ENCODE results near the gene SMTN. TPM values are rescaled to one million over a fixed set of nuclear protein-coding genes. Genes with fewer than 3 reads are reported as not detected.
"Not testable (repeated sequence)": the region's sequence is repeated elsewhere in the genome, so short reads cannot be mapped to it uniquely, and the experiment has no call there.

SMTN gene
- total RNA-seq, 2 donors from 2014 or later: 35.5 to 50.1 TPM

DNA sequence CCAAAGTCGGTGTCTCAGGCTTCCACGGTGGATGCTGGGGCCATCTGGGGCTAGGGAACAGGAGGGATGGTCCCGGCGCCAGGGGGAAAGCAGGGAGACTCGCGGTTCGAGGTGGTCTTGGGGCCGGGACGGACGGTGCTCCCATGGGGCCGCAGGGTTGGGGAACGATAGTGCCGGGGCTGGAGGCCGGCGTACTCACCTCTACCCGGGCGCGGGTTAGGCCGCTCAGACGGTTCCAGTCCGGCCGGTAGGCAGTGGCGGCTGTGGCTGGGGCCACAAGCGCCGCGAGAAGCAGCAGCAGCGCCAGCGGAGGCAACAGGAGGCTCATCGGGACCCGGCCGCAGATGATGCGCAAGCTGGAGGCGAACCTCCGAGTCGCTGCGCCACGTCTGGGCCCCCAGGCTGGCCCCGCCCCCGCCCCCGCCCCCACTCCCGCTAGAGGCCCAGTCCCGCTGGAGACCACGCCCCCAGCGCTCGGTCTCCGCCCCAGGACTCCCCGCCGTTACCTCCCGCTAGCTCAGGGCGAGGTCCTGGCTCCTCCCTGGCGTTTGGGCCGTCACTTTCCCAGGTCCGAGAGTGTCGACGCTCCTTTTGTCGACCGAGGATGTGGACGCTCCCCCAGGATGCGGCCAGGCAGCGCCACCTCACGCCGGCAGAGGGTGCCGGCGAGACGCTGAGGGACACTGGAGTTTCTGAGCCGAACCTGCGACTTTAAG is 26.2 kb downstream of the SMTN start, which contains the start of gene SELENOM:
Gene SELENOM, minus strand, starts transcription at position 391 of the 716 bp plus-strand sequence. Its CDS starts 63 bp downstream, at position 328.
- peak; percentile 75 to 77 (median 75) for TF ChIP-seq POLR2A (IDR thresholded peaks at IDR 0.05)
- TF ChIP-seq, protein P1, sequence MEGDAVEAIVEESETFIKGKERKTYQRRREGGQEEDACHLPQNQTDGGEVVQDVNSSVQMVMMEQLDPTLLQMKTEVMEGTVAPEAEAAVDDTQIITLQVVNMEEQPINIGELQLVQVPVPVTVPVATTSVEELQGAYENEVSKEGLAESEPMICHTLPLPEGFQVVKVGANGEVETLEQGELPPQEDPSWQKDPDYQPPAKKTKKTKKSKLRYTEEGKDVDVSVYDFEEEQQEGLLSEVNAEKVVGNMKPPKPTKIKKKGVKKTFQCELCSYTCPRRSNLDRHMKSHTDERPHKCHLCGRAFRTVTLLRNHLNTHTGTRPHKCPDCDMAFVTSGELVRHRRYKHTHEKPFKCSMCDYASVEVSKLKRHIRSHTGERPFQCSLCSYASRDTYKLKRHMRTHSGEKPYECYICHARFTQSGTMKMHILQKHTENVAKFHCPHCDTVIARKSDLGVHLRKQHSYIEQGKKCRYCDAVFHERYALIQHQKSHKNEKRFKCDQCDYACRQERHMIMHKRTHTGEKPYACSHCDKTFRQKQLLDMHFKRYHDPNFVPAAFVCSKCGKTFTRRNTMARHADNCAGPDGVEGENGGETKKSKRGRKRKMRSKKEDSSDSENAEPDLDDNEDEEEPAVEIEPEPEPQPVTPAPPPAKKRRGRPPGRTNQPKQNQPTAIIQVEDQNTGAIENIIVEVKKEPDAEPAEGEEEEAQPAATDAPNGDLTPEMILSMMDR (IDR thresholded peaks at IDR 0.05): peak; percentile 89 to 99 (median 98)
- intact Hi-C loops (cut with DNase I): no loop called here
- peak within 1 kb of the TSS in 1 of 2 donors; percentile 16 for H3K4me3 ChIP-seq
- no peaks in the 10 kb centered on the region for H3K9me3 ChIP-seq
- DNase-seq (peak; percentile 97 to 99 (median 98)), ATAC-seq (peak; percentile 97)
- H3K4me1 ChIP-seq: peaks cover 23% of the 10 kb centered on the region
- 3 to 5% methylated on average over 13 to 54 of the region's 67 CpGs for WGBS, 2 donors
- peak within 1 kb of the TSS; percentile 76 to 91 (median 78) for H3K27ac ChIP-seq
- H3K27me3 ChIP-seq: no peaks in the 10 kb centered on the region
- no peaks in the 10 kb centered on the region for H3K36me3 ChIP-seq (replicated peaks in 1 of 2; ENCODE audit: insufficient read depth in 1 of 2, low read depth in 2 of 2)

- WGBS, 2 donors: 1 to 4% methylated on average over 5 of the region's 5 CpGs
- Histone ChIP-seq H3K36me3 (replicated peaks in 1 of 2; ENCODE audit: insufficient read depth in 1 of 2, low read depth in 2 of 2) (no peaks in the 10 kb centered on the region), H3K9me3 (no peaks in the 10 kb centered on the region), H3K27ac (peak overlapping the region in 3 of 4 donors; percentile 76 to 91 (median 80)), H3K4me3 (no peak overlapping the region), H3K4me1 (peaks cover 23% of the 10 kb centered on the region), H3K27me3 (no peaks in the 10 kb centered on the region)
- no peak for TF ChIP-seq POLR2A (IDR thresholded peaks at IDR 0.05)
- TF ChIP-seq, protein P1 (IDR thresholded peaks at IDR 0.05): no peak
- peak; percentile 10 for ATAC-seq
- intact Hi-C loops (cut with DNase I): no loop called here
- DNase-seq: no peak
These were observed 26.7 kb downstream of the SMTN start for GRCh38 chr22:31107894-31108218.

- intact Hi-C loops (cut with DNase I); H3K4me1 ChIP-seq; H3K27ac ChIP-seq; ATAC-seq; H3K9me3 ChIP-seq; DNase-seq; H3K4me3 ChIP-seq; H3K36me3 ChIP-seq (replicated peaks in 1 of 2; ENCODE audit: insufficient read depth in 1 of 2, low read depth in 2 of 2); H3K27me3 ChIP-seq: not testable (repeated sequence)
- 84 to 97% methylated on average over 4 to 7 of the region's 7 CpGs for WGBS, 2 donors
These were observed 31.5 kb downstream of the SMTN start for GRCh38 chr22:31112547-31113091.

- Histone ChIP-seq H3K36me3 (replicated peaks in 1 of 2; ENCODE audit: insufficient read depth in 1 of 2, low read depth in 2 of 2) (no peaks in the 10 kb centered on the region), H3K27me3 (no peaks in the 10 kb centered on the region), H3K4me1 (peaks cover 15% of the 10 kb centered on the region), H3K4me3 (no peak overlapping the region), H3K27ac (no peak overlapping the region), H3K9me3 (no peaks in the 10 kb centered on the region)
- intact Hi-C loops (cut with DNase I): no loop called here
- TF ChIP-seq POLR2A (IDR thresholded peaks at IDR 0.05): no peak
- TF ChIP-seq, protein P1 (IDR thresholded peaks at IDR 0.05): no peak
- ATAC-seq (no peak), DNase-seq (no peak)
- WGBS, 2 donors: 91 to 97% methylated on average over 3 of the region's 3 CpGs
These were observed 37.1 kb downstream of the SMTN start for GRCh38 chr22:31118046-31118820.

DNA sequence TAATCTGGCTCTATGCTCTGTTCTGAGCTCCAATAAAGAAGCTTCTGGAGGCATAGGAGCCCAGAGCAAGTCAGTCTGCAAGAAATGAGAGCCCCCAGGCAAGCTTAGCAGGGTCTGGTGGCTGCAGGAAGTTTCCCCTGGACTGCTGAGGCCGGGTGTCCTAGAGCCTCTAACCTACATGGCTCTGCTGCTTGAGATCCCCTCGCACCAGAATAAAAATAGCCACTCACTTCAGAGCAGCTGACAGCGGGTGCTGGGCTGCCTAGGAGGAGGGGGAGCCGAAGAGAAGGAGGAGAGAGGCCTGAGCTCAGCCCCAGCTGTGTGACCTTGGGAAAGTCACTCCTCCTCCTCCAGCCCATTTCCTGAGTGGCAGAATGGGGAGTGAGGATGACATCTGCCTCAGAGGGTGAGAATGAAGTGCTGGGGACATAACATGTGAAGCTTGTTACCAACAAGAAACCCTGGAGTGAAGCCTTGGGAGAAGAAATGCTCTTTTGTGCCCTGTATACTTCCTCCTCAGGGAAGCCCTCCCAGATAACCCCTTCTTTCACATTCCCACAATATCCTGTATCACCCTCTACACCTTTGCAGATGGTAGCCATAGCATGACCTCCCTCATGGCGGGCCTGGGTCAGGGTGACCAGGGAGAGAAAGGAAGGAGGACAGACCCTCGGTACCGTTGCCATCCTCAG is 38.1 kb downstream of the SMTN start:
- Histone ChIP-seq H3K27me3 (no peaks in the 10 kb centered on the region), H3K9me3 (no peaks in the 10 kb centered on the region), H3K4me1 (peaks cover 23% of the 10 kb centered on the region), H3K36me3 (replicated peaks in 1 of 2; ENCODE audit: insufficient read depth in 1 of 2, low read depth in 2 of 2) (no peaks in the 10 kb centered on the region), H3K27ac (no peak overlapping the region), H3K4me3 (no peak overlapping the region)
- peak in 3 of 4 donors; percentile 48 to 61 (median 57) for DNase-seq
- intact Hi-C loops (cut with DNase I): no loop called here
- 53 to 57% methylated on average over 6 to 7 of the region's 7 CpGs for WGBS, 2 donors
- TF ChIP-seq, protein P1 (IDR thresholded peaks at IDR 0.05): no peak
- TF ChIP-seq POLR2A (IDR thresholded peaks at IDR 0.05): no peak
- no peak for ATAC-seq

Data from body of pancreas (tissue), 4 donors.